Parathyroid adenoma (tissue), 2 donors: Measurements from ENCODE around the gene STAC2.

Source experiments
- H2AFZ ChIP-seq: fragments of 300-600 bp; sonication (generic); one replicate; pipeline ENCODE4 v1.7.0; 2017; ENCODE audit warnings: antibody characterized with exemption, mild to moderate bottlenecking
- H3K27ac ChIP-seq: fragments of 300-600 bp; sonication (generic); one replicate; pipeline ENCODE4 v1.7.0; 2017
- H3K27me3 ChIP-seq: fragments of 300-600 bp; sonication (generic); one replicate; pipeline ENCODE4 v1.7.0; 2017; ENCODE audit warnings: low read length; ENCODE audit not compliant: control insufficient read depth, insufficient read depth
- H3K36me3 ChIP-seq: fragments of 300-600 bp; sonication (generic); one replicate; pipeline ENCODE4 v1.7.0; 2017; ENCODE audit warnings: low read length; ENCODE audit not compliant: control insufficient read depth, insufficient read depth
- H3K4me1 ChIP-seq: fragments of 300-600 bp; sonication (generic); one replicate; pipeline ENCODE4 v1.7.0; 2017; ENCODE audit warnings: control low read depth
- H3K4me2 ChIP-seq: fragments of 300-600 bp; sonication (generic); one replicate; pipeline ENCODE4 v1.7.0; 2017; ENCODE audit warnings: low read length
- H3K4me3 ChIP-seq: fragments of 300-600 bp; sonication (generic); one replicate; pipeline ENCODE4 v1.7.0; 2017; ENCODE audit warnings: low read depth, low read length
- H3K79me2 ChIP-seq: fragments of 300-600 bp; sonication (generic); one replicate; pipeline ENCODE4 v1.7.0; 2017; ENCODE audit warnings: control low read depth
- H3K9ac ChIP-seq: fragments of 300-600 bp; sonication (generic); one replicate; pipeline ENCODE4 v1.7.0; 2017; ENCODE audit warnings: mild to moderate bottlenecking
- H3K9me3 ChIP-seq: fragments of 300-600 bp; sonication (generic); one replicate; pipeline ENCODE4 v1.7.0; 2017; ENCODE audit warnings: low read length; ENCODE audit not compliant: control insufficient read depth
- CTCF ChIP-seq: fragments of 300-600 bp; sonication (generic); IDR thresholded peaks from one replicate; pipeline ENCODE4 v1.7.0; 2017; ENCODE audit warnings: antibody characterized with exemption, mild to moderate bottlenecking
- donor health status: primary hyperparathyroidism.

Gene STAC2

GRCh38 chr17:39236450-39236927 is 10.7 kb upstream of the STAC2 start:
- Histone ChIP-seq H3K36me3 (no peaks in the 10 kb centered on the region), H3K9ac (no peak overlapping the region), H3K9me3 (no peaks in the 10 kb centered on the region), H3K4me1 (no peaks in the 10 kb centered on the region), H3K27me3 (no peaks in the 10 kb centered on the region), H3K4me3 (no peak overlapping the region), H3K27ac (no peak overlapping the region), H2AFZ (no peak overlapping the region), H3K4me2 (no peak overlapping the region), H3K79me2 (no peaks in the 10 kb centered on the region)
- no peak for TF ChIP-seq CTCF

- no peak overlapping the region for H3K27ac ChIP-seq
- no peak overlapping the region for H3K9ac ChIP-seq
- H3K9me3 ChIP-seq: no peaks in the 10 kb centered on the region
- H3K4me1 ChIP-seq: no peaks in the 10 kb centered on the region
- TF ChIP-seq CTCF: peak; percentile 14
- H2AFZ ChIP-seq: no peak overlapping the region
- H3K36me3 ChIP-seq: no peaks in the 10 kb centered on the region
- no peaks in the 10 kb centered on the region for H3K27me3 ChIP-seq
- no peaks in the 10 kb centered on the region for H3K79me2 ChIP-seq
- no peak overlapping the region for H3K4me2 ChIP-seq
- H3K4me3 ChIP-seq: no peak overlapping the region
Measured at GRCh38 chr17:39235555-39236449, 10.1 kb upstream of the STAC2 start.

- H2AFZ ChIP-seq: peak overlapping the region; percentile 16
- H3K27me3 ChIP-seq: no peaks in the 10 kb centered on the region
- TF ChIP-seq CTCF: peak; percentile 66
- no peaks in the 10 kb centered on the region for H3K36me3 ChIP-seq
- no peaks in the 10 kb centered on the region for H3K79me2 ChIP-seq
- no peak overlapping the region for H3K9ac ChIP-seq
- no peak overlapping the region for H3K4me3 ChIP-seq
- H3K27ac ChIP-seq: no peak overlapping the region
- no peak overlapping the region for H3K4me2 ChIP-seq
- no peaks in the 10 kb centered on the region for H3K9me3 ChIP-seq
- H3K4me1 ChIP-seq: no peaks in the 10 kb centered on the region
Measured at GRCh38 chr17:39231591-39232551, 6.1 kb upstream of the STAC2 start.

- Histone ChIP-seq H3K79me2 (no peaks in the 10 kb centered on the region), H3K27me3 (no peaks in the 10 kb centered on the region), H3K36me3 (no peaks in the 10 kb centered on the region), H3K4me2 (no peak overlapping the region), H3K9ac (no peak overlapping the region), H2AFZ (no peak overlapping the region), H3K4me1 (peaks cover 1% of the 10 kb centered on the region), H3K27ac (no peak overlapping the region), H3K4me3 (no peak overlapping the region), H3K9me3 (no peaks in the 10 kb centered on the region)
- TF ChIP-seq CTCF: no peak
Measured at GRCh38 chr17:39231091-39231561, 5.4 kb upstream of the STAC2 start.
